Stimulated activated CD4-positive, alpha-beta T cell treated with anti-CD3 and anti-CD28 coated beads, TNF-alpha, amount 100 ng/mL, for 48 hours (primary cell): ENCODE data around the gene ZSWIM8.
"Not testable (repeated sequence)": the region's sequence is repeated elsewhere in the genome, so short reads cannot be mapped to it uniquely, and the experiment has no call there.

Experiments
- DNase-seq, 3 donors: peaks; one replicate each; pipeline ENCODE4 v3.0.0-alpha.2; 2020; ENCODE audit warnings: low read depth in 3 of 3

Gene ZSWIM8

DNA sequence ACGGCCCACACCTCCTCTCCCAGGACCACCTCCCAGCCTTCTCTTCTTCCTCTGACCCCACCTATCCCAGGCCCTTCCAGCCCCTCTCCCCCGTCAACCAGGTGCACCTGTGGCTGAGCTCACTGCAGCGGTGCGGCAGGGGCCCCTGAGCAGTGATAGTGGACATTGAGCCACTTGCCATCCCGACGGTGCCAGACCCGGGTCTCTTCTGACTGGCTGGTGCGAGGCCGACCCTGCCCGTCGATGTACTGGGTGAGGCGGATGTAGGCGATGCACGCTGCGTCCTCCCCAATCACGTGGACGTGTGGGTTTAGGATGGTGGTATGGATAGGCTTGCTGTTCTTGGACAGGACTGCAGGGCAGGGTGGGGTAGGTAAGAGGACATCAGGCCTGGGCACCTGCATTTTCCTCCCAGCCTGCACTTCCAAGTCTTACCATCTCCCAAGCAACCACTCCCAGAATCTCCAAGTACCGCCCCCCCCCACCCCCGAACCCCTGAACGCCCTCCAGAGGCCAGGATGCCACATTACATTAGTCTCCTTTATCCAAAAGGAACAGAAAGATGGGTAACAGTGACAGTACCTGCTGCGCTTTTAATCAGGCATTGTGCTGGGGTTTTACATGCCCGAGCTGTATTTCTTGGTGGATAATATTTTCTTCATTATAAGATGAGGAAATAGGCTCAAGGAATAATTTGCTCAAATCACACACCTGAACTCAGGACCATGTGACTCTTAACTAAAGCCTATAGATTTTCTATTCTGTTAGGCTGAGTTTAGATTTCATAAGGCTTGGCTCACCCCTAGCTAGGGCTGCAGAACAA is 29.7 kb downstream of the ZSWIM8 start:
- no peak for DNase-seq

DNA sequence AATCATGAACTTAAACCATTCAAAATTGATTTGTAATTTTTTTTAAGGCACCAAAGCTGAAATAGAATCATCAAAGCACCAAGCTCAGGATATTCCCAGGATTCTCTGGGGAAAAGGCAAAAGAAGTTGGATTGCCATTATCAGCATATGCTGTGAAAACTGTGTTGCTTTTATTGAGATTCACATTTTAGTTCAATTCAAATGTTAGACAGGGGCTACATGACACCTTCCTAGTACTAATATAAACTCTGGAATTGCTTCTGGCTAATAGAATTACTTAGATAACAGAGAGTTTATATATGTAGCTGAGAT is 30.3 kb downstream of the ZSWIM8 start:
- no peak for DNase-seq

DNA sequence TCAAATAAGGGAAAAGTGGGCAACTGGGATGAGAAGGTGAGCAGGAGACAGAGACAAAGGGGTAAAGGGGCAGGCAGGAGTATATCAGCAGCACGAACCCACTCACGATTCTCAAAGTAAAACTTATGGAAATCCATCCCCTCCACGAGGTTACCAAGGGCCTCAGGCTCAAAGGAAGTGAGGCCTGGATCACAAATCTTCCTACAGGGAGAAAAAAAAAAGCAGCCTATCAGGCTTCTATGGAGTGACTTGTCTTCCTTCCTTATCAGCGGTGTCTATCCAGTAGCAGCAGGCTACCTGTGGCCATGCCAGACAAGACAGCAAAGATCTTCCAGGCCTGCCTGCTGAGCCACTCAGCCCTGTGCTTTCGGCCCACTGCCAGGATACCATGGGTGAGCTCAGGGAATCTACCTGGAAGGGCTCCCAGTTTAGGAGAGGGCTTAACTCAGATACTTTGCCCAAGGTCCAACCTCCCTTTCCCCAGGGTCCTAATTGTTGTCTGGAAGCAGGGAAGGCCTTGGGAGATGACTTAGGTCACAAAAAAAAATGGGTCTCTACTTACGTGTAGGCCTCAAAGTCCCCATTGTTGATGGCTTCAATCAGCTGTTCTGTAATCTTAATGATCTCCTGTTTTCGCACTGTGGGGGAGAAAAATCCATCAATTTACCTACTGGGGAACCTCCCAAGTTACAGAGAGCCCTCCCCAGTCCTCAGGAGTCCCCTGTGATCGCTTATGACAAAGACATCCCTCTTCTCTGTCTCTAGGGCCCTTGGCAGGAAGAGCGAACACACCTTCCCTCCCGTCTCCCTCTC is 31.7 kb downstream of the ZSWIM8 start:
- no peak for DNase-seq

DNA sequence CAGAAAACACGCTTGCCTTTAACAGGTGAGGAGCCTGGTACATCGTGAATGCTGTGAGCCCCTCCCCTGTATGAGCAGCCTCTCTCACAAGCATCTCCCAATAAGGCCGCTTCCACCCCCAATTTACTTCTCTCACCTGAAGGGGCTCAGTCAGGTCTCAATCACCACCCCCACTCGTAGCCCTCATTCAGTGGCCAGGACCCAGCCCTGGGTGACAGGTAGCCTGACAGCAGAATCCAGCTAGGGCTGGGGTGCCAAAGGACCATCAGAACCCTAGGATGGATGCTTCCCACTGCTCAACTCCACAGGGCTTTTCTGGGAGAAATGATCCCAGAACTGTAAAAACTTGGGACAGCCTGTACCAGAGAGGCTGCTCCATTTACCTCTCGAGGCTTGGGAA is 32.4 kb downstream of the ZSWIM8 start:
- no peak for DNase-seq

DNA sequence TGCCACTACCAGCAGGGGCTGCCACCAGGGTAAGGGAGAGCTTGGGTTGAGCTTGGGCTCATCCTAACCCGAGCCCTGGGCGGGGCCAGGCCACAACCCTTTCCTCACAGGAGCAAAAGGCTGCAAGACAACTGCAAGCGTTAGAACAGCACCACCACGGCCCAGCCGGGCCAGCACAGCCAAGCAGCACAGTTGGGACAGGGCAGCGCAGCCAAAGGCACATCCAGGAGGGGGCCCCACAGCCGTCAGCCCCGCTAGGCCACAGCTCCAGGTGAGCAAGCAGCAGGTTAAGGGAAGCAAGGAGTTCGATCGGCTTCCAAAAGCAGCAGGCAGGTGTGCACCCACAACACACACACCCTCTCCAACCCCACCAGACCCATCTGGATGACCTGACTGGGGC is 33.0 kb downstream of the ZSWIM8 start:
- DNase-seq, result no peak

DNA sequence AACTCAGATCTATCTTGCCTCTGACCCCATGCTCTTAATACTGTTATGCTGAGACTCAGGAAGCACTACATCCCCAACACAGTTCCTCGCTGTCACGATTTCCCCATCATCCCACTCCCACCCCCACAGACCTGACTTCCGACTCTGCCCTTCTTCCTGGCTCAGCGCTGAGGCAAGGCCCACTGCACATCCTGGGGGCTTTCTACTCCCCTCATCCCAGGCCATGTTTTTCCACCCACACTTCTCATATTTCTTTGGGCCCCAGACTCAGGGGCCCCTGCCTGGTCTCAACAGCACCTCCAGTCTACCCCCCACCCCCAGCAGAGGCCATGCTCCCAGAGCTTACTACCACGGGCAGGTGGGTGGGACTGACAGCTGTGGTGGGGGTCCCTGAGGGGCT is 33.7 kb downstream of the ZSWIM8 start:
- DNase-seq, result no peak

DNA sequence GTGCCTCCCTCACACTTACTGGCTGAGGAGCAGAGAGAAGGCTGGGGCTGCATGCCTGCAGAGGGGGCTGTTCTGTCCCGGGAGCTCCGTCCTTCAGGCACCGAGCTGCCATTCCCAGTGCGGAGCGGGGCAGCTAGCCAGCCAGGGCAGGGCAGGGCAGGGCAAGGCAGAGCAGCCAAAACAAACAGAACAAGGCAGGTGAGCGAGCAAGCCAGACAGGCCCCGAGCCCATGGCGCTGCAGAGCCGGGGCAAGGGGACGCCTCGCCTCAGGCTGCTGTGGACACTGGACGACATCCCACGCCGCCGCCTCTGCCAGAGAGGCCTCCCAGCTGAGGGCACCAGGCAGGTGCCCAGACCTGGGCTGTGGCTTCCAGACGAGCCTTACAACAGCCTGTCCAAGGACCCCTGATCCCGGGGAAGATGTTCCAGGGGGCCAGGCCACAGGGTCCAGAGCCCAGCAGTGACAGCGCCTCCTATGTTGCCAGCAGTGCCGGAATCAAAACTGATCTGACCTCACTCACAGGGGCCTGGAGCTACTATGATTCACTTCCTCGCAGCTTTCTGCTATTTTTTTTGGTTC is 34.2 kb downstream of the ZSWIM8 start:
- DNase-seq, result no peak

DNA sequence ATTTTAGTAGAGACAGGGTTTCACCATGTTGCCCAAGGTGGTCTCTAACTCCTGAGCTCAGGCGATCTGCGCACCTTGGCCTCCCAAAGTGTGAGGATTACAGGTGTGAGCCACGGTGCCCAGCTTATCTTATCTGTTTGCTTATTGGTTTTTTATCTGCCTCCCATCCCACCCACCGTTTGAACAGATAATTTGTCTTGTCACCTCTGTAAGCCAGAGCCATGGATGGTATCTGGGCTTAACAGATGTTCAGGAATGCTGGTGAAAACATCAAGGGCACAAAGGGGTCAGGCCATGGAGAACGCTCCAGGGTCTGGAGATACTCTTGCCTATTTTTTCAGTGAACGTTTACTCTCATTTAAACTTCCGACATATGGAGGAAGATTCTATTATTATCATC is 38.0 kb downstream of the ZSWIM8 start:
- no peak for DNase-seq

DNA sequence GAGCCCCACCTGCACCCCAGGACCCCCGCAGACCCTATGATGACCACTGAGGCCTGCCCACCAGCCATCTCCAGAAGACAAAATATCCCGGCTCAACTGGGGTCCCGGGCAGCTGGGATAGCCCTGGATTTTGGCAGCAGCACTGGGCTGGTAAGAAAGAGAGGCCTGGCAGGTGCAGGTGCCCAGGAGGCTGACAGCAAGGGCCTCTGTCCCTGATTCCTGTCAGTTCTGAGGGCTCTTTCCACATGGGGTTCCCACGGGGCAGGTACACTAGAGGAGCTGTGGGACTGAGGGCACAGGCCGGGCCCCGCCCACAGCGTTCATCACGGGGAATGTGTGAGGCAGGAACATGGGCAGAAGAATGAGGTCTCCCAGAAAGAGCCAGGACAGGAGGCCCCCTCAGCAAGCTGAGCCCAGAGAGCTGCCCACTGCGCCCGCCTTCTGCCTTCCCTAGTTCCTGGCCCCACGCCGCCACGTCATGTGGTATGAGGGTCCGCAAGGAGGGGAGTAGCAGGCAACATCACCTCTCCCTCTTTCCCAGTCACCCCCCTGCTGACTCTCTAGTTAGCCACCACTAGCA is 38.8 kb downstream of the ZSWIM8 start:
- DNase-seq, result no peak

DNA sequence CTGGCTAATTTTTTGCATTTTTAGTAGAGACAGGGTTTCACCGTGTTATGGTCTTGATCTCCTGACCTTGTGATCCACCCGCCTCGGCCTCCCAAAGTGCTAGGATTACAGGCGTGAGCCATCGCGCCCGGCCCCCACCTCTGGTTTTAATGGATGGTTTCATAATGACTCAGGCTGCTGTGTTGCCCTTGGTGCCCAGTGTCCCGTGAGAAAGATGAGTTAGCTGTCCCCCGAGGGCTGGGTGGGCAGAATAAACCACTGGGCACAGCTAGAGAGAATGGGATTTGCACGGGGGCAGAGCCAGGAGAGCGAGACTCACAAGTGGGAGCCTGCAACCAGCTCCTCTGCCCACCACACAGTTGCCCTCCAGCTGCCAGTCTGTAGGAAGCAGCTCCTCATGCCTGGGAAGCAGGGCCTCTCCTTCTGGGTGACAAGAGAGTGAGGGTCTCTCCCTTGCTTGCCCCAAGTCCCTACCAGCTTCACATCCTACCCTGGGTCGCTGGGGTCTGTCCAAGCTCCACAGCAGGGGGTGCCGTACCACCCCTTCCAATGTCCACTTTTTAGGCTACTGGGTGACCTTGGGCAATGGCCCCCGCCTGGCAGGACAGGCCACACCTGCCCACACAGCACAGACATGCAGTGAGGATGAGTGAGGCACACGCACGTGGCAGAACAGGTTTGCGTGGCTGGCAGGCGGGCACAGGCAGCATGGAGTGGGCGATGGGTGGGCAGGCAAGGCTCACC is 42.1 kb downstream of the ZSWIM8 start:
- DNase-seq, result no peak

DNA sequence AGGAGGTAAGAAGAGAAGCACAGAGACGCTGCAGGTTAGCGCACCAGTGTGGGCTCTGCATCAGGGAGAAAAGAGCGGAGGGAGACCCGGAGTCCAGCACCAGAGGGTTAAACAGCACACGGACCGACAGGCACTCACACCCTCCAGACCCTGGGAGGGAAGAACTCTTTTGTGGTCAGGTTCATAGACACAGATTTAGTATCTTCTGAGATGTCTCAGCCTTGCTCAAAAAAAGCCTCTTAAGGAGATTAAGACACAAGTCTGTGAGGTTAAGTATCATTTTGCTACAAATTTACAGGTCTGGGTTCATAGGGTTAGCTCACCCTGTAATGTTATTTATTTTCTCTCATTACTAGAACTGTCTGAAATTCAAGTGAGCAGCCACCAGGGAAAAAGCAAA is 42.8 kb downstream of the ZSWIM8 start:
- DNase-seq, result no peak

DNA sequence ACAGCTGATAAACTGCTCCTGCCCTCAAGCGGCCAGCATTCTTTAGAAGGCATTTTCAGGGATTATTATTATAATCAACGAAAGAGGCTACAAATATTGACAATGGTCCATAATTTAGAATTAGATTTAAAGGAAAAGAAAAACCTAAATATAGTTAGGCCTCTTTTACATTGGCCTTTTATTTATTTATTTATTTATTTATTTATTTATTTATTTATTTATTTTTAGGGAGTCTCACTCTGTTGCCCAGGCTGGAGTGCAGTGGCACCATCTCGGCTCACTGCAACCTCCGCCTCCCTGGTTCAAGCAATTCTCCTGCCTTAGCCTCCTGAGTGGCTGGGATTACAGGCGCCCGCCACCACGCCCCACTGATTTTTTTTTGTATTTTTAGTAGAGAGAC is 43.7 kb downstream of the ZSWIM8 start:
- not testable (repeated sequence) for DNase-seq

DNA sequence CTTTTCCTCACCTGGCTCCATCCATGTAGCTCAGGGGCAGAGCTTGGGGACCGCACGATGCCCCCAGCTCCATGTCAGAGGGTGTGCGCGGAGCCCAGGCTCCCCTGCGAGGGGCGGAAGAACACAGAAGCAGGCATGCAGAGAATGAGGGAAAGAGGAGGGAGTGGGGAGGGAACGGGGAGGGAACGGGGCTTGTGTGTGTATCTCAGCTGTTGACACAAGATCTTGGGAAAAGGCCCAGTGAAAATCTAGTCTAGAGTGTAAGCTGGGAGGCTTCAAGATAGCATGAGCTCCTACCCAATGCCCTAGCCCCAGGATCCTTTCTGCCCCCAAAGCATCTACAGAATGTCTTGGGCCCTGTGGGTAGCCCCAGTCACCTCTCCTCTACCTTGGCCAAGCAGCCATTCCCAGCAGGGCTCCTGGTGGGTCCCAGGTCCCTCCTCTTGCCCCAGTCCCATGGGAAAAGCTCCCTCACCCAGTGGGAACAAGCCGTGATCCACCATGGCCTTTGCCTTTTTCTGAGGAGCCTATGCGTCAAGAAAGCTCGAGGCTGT is 51.1 kb downstream of the ZSWIM8 start:
- DNase-seq, result no peak

DNA sequence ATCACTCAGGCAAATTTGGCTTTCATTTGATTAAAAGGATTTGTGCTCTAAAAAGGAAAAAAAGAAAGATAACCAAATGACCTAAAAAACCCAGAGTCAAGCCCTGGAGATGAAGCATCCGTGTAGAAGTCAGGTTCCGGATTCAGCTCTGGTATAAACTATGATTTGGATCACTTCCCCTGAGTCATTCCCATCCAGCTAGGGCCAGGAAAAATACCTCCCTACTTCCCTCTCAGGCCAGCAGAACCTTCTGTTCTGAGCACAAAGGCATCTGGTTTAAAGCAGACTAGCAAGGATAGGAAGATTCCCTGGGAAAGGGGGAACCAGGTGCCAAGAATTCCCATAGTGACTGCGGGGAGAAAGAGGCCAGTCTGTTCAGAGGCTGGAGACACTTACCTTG is 51.7 kb downstream of the ZSWIM8 start:
- no peak for DNase-seq

DNA sequence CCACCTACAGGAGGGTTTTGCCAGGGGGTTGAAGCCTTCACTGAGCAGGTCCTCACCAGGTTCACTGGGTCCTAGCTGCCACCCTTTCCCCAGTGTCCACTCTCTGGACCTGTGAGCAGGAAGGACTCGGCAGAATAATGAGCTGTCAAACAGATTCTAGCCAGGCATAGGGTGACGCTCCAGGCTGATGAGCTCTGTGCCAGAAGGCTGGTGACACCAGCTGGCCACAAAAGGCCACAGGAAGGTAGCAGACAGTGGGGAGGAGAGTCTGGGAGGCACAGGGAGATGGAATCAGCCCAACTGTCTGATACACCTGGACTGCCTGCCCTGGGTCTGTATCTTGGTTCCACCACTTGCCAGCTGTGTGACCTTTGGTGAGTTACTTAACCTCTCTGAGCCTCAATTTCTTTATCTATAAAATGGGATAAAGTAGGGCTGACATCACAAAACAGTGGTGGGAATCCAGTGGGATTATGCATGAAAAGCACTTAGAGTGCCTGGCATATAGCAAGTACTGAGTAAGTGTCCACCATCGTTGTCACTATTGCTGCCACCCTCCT is 52.7 kb downstream of the ZSWIM8 start:
- DNase-seq, result no peak

DNA sequence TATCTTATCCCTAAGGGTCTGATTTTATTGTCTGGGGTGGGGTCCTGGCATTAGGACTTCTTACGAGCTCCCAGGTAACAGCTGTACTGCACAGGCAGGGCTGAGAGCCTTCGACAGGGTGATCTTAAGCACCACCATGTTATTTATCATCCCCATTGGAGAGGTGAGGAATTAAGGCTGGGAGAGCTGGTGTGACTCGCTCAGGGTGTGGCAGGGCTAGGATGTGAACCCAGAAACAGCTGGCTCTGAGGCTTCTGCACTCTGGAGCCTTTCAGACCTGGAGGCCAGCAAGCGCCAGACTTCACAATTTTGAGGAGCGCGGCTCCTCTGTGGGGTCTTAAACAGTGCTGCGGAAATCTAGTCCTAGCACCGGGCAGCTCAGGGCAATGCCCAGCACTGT is 53.4 kb downstream of the ZSWIM8 start:
- DNase-seq, result no peak

DNA sequence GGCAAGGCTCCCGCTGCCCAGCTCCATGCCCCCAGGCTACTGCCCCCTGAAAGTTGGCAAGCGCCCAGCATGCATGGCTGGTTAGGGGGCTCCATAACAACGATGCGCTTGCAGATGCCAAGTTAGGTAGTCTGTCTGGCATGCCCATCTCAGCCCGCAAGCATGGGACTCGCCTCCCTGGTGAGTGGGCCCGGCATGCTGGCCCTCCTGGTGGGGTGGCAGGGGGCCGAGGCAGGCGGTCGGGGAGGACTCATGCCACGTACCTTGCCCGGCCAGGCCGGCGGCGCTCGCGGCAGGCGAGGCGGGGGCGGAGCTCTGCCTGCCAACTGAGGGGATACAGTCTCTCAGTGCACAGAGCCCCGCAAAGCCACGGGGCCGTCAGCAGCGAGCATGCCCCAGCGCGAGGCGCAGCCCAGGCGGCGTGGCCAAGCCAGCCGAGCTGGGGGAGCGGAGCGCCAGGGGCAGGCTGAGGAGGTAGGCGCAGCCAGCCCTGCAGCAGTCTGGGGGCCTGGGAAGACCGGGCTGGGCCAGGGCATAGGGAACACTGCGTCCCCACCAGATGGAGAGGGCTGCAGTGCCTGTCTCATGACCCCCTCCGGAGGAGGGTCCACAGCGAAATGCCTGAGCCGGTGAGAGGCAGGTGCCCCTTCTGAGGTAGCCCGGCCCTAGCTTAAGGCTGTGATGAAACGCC is 54.0 kb downstream of the ZSWIM8 start:
- DNase-seq, result no peak

DNA sequence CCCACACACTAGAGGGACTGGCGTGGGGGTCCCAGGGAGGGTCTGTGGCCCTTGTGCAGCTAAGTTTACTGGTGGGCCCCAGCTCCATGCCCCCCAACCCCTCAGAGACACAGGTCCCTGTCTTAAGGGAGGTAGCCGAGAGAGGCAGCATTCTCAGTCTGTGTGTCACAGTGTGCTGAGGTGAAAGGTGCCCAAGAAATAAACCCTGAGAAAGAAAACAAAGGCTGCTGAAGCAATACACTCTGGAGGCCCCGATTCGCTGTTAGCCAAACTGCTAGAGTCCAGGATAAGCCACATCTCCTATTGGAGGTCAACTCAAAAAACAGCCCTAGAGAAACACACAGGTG is 54.6 kb downstream of the ZSWIM8 start:
- no peak for DNase-seq

DNA sequence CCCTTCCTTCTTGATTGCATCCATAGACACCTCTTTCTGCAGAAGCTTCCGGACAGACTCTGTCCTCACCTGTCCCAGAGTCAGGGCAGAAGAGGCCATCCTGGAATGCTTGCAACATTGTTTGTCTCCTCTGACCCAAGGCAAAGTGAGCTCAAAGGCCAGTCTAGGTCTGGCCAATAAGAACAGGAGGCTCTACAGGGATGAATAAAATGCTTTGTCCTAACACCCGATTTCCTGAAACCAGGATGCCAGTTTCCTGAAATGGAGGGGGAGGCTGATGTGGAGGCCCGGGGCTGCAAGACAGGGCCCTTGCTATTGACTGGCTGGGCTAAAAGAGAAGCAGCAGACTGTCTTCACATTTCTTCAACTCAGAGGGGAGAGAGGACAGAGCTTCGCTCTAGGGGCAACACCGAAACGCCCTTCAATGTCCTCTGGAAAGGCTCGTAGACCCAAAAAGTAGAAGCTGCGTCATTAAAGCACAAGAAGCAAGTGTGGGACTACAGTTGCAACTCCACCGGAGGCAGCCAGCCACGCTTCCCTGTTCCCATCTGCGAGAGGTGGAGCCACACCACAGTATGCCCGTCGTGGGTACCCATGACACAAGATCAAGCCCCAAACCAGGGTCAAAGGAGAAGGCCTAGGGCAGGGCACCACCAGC is 55.1 kb downstream of the ZSWIM8 start:
- no peak for DNase-seq

DNA sequence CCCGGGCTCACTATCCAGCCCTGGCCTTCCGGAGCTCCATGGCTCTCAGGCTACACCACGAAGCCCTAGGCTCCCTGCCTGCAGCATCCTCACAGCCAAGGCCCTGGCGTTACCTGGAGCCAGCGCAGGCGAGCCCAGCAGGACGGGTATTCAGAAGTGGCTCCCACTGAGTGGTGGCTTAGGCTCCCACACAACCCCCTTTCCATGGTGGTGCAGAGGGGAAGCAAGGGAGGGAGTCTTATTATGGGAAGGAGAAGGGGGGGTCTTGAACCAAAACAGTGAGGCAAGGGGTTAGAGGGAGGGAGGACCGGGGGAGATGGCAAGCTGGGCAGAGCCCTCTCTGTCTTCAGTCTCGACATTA is 55.6 kb downstream of the ZSWIM8 start:
- no peak for DNase-seq
